Stimulated activated CD4-positive, alpha-beta T cell treated with anti-CD3 and anti-CD28 coated beads, Interleukin-12 subunit alpha, Interleukin-12 subunit beta, amount 100 ng/mL, for 48 hours (primary cell): ENCODE data around the gene MYRF.
A peak's percentile ranks its signal among the peaks of the same experiment; 100 is the strongest.

ENCODE experiments used
- DNase-seq, 3 donors: peaks; one replicate each; pipeline ENCODE4 v3.0.0-alpha.2; 2020; ENCODE audit warnings: low read depth in 2 of 3, low spot score in 1 of 3

Gene MYRF

DNA sequence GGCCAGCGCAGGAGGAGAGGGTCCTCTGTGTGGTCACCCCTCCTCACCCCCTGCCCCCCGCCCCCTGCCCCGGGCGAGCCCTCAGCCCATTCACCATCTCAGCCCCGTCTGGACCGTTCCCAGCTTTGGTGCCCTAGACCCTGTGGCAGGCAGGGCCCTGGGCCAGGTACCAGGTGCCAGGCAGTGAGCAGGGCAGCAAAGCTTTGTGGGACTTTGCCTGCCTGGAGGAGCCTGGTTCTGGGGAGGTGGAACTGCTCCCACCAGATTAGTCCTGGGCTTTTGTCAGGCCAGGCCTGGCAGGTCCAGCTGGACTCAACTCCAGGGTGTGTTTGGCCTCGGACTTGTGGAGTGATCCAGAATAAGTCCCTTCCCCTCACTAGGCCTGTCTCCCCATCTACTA is 13.7 kb upstream of the MYRF start:
- no peak for DNase-seq

DNA sequence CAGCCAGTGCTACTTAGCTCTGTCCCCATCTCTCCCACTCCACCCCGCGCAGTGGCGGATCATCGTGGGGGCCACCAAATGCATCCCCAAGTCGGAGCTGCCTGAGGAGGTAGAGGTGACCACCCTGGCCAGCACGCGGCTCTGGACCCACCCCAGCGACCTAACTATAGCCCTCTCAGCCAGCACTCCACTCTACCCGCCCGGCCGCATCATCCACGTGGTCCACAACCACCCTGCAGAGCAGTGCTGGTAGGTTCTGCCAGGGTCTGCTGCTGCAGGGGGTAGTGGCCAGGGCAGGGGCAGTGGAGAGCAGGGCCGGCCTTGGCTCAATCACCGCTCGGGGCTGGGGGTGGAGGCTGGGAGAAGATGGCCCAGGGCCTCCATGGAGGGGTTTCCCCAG is 13.0 kb upstream of the MYRF start:
- no peak for DNase-seq

DNA sequence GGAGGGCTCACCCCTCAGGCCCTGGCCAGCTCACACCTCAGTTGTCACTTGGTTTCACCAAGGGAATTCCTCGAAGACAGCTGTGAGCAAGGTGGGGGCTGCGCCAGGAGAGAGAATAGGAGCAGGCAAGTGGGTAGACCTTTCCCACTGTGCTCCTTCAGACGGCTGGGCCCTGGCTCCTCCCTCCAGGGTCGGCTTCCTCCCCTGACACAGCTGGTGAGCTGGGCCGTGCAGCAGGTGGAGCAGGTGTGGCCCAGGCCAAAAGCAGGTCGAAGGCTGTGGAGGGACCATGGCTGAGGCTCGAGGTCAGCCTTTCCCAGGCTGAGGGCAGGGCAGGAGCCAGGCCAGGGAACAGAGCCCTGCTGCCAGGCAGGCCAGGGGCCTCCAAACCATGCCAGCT is 12.5 kb upstream of the MYRF start:
- DNase-seq, result no peak

DNA sequence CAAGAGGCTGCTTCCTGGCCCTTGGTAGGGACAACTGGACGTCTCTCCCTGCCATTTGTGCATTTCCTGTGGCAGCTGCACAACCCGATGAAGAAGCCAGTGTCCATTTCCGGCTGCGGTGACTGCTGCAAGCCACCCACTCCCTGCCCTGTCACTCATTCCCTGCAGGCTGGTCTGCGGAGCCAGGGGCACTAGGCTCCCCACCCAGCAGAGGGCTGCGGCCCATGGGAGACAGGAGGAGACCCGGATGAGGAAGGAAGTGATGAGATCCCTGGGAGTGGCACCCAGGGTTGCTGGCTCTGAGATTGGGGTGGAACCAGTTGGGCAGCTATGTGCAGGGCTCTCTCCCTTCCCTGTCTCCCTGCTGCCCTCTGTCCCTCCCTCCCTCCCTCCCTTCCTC is 10.0 kb upstream of the MYRF start:
- no peak for DNase-seq

DNA sequence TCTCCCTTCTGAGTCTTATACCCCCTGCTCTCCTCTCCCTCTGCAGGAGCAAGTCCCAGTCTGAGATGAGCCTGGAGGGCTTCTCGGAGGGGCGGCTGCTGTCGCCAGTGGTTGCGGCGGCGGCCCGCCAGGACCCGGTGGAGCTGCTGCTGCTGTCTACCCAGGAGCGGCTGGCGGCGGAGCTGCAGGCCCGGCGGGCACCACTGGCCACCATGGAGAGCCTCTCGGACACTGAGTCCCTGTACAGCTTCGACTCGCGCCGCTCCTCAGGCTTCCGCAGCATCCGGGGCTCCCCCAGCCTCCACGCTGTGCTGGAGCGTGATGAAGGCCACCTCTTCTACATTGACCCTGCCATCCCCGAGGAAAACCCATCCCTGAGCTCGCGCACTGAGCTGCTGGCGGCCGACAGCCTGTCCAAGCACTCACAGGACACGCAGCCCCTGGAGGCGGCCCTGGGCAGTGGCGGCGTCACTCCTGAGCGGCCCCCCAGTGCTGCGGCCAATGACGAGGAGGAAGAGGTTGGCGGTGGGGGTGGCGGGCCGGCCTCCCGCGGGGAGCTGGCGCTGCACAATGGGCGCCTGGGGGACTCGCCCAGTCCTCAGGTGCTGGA is 8.8 kb upstream of the MYRF start:
- no peak for DNase-seq

DNA sequence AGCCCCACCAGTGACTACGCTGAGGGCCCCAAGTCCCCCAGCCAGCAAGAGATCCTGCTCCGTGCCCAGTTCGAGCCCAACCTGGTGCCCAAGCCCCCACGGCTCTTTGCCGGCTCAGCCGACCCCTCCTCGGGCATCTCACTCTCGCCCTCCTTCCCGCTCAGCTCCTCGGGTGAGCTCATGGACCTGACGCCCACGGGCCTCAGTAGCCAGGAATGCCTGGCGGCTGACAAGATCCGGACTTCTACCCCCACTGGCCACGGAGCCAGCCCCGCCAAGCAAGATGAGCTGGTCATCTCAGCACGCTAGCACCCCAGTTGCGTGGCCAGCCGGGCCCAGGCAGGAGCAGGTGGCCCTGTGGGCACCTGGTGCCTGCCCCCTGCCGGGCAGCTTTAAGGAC is 8.3 kb upstream of the MYRF start:
- no peak for DNase-seq

DNA sequence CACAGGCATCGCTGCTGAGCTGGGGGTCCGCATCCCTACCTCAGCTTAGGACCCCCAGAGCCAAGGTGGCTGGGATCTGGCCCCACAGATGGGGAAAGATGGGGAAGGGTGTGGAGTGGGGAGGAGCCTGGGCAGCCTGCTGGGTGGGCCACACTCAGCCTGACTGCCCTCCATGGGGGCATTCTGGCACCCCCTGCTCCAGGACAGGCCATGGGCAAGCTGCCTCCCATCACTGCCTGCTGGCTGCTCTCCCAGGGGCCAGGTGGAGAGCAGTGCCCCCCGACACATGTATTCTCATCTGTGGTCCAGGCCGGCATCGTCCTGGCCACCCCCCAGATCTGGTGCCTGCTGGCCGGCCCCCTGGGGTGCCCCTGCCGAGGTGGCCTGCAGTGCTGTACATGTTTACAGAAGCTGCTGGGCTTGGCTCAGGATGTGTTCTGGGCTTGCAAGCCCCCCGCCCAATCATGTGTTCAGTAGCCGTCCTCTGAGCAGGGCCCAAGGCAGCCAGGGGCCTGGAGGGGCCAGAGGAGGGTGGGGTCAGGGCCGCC is 7.8 kb upstream of the MYRF start:
- no peak for DNase-seq

DNA sequence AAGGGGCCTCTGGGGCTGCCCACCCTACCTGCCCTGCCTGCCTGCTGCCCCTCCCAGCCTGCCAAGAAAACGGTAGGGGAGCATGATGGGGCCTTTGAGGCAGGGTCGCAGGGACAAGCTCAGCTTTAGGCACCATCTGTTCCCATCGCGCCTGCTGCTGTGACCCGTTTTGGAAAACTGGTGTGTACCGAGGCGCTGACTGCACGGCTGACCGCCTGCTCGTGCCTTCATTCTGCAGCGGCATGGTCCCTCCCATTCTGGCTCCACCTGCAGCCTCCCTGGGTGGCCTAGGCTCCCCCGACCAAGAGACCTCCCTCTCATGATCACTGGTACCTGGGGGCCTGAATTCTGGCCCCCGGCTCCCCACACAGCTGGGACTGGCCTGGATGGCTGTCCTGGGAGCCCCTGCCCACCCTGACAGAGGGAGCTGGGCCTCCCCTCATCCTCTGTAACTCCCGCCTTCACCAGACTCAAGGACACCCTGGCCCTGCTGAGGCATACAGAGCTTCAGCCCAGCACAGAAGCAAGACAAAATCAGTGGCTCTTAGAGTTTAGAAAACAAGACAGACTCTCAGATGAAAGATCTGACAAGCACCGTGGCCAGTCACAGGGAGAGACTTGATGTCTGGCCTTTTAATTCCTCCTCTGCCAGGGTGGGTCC is 6.5 kb upstream of the MYRF start:
- no peak for DNase-seq

DNA sequence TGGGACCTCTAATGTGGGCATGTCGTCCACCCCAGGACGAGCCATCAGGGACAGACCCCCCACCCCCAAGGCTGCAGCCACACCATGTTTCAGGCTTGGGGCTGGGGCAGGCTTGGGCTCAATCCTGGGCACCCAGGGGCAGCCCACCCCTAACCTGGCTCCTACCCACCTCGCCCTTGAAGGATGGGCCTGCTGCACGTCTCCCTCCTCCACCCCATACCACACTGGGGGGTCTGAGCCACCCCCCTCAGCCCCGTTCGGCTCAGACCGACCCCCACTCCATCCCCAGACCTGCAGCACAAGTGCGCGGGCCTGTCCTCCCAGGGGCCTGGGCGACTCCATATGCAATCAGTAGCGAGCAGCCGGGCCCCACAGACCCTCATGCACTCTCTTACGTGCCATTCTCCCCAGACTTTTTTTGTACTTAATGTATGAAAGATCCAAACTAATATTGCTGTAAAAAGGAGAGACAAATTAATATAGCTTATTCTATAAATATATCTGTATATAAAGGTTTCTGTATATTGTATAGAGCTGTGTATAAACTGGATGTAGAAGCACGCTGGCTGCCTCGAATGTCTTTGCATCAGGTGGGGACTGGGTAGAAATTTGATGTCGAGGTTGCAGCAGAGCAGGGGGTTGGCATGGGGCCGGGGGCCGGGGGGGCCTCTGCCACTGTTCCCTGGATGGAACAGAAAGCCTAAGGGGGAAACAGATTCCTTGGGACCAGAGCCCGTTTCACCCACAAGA is 5.8 kb upstream of the MYRF start:
- DNase-seq, result no peak

DNA sequence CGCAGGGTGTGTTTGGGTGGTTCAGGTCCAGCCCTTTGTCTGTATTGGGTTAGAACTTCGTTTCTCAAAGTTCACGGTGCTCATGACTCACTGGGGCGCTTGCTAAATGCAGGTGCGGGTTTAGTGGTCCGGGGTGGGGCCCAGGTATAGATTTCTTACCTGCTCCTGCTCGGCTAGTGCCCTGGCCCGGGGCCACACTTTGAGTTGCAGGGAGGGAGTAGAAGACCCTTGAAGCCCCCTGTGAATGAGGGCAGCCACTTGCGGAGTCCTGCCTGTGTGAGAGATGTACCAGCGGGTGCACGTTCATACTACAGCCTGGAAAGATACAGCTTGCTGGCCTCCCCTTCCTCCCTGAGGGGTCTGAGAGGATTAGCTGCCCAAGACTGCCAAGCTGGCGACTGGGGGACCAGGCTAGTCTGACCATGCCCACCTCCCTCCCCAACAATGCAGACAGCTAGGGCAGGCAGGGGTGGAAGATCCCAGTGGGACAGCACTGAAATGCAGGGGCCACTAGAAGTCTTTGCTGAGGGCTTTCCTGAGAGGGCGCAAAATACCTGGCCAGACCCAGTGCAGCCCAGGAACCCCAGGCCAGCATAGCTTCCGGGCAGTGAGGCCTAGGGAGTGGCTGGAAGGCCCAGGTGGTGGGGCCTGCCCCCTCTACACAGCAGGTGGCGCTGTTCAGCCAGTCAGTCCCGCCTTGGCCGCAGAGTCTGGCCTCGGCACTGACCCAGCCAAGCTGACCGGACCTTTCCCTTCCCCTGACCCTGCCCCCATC is 5.1 kb upstream of the MYRF start:
- peak in 1 of 3 donors; percentile 31 for DNase-seq

DNA sequence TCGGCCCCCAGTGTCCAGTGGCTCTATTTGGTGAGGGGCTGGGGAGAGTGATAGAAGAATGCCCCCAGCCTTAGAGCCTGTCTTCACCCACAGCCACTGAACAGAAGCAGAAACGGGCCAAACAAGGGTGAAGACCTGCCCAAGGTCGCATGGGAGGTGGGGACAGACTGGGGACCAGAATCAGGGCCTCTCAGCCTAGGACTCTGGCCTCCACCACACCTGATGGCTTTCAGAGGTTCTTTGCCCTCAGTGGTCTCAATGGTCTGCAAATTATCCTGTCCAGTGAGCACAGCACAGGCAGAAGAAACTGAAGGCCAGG is 4.5 kb upstream of the MYRF start:
- DNase-seq, result no peak

DNA sequence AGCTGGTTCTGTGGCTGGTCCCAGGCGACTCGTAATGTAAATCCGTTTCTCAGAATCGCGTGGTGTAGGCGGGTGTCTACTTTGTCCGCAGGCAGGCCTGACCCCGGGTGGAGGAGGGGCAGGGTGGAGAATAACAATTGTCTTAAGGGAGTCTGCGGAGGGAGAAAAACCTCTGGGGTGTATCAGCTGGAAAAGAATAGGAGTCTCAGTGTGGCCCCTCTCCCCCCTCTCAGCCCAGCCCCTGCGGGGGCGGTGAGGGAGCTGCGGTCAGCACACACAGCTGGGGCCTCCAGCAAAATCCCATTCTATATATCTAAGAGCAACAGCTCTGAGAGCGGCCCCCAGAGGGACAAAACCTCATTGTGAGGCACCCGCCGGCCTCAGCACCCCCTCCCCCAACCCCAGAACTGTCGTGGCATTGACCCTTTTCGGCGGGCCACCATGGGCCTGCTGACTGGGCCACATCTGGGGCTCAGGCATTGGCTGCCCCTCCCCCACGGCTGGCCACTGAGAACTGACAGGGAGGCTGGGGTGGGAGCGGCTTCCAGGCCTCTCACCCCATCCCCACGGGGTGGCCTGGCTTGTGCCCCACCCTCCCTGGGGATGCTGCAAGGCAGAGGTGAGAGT is 2.7 kb upstream of the MYRF start:
- no peak for DNase-seq

DNA sequence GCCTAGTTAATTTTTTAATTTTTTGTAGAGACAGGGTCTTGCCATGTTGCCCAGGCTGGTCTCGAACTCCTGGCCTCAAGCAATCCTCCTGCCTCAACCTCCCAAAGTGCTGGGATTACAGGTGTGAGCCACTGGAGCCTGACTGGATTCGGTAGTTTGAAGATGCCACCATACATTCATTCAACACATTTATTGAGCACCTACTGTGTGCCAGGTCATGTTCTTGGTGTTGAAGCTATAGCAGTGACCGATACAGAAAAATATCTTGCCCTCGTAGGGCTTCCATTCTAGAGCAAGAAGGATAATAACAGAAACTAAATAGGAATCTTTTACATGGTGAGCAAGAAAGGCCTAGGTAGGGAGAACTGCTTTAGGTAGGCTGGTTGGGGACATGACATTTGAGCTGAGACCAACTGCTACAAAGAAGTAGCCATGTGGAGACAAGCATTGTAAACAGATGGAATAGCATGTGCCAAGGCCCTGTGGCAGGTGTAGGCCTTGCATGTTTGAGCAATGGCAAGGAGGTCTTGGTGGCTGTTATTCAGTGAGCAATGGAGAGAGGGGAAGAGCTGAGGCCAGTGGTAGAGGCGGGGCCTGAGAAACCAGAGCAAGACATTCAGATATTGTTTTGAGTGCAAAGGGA is 1.7 kb upstream of the MYRF start:
- no peak for DNase-seq

DNA sequence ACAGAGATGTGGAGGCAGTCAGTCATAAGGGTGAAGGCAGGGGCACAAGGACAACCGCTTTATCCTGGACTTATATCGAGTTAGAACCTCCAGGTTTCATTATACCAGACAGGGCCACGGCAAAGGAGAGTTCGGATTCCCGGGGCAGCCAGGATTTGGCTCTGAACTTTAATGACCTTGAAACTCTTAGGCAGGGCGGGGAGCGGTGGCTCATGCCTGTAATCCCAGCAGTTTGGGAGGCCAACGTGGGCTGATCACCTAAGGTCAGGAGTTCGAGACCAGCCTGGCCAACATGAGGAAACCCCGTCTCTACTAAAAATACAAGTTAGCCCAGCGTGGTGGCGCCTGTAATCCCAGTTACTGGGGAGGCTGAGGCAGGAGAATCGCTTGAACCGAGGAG is 1.1 kb upstream of the MYRF start:
- no peak for DNase-seq

DNA sequence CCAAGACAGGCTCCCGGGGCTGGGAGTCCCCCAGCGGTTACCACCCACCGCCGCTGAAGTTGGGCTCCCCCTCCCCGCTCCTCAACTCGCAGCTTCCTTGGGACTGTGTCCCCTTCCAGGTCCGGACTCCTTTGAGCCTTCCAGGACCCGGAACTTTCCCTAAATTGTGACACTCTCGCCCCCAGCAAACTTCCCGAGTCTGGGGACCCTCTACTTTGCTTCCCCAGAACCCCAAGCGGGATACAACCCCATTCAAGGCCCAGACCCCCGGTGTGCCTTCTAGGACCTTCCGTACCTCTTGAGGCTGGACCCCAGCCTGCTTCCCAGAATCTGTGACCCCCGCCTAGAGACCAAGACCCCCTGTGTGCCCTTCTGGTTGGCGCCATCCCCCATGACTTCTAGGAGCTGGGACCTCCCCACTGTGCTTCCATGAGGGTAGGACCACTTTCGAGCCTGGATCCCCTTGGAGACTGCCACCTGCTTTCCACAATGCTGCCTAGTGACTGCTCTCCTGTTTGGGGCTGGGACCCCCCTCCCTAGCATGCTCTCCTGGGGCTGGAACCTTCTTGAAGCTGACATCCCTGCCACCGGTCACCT is 587 bp downstream of the MYRF start:
- no peak for DNase-seq

DNA sequence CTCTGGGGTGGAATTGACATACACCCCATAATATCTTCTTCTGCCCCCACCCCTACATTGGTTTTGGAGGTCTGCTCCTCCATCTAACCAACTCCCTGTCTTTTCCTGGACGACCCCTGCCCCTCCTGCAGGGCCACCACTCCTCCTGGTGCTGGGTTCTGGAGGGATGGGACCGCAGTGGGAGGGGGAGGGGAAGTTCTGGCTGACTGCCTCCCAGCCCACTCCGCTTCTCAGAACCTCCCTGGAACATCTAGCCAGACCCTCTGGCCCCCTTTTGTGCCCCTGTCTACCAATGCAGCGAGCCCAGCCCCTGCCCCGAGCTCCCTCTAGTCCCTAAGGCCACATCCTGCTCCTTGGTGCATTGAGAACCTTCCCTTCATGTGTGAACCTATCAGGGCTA is 1.2 kb downstream of the MYRF start:
- DNase-seq, result no peak

DNA sequence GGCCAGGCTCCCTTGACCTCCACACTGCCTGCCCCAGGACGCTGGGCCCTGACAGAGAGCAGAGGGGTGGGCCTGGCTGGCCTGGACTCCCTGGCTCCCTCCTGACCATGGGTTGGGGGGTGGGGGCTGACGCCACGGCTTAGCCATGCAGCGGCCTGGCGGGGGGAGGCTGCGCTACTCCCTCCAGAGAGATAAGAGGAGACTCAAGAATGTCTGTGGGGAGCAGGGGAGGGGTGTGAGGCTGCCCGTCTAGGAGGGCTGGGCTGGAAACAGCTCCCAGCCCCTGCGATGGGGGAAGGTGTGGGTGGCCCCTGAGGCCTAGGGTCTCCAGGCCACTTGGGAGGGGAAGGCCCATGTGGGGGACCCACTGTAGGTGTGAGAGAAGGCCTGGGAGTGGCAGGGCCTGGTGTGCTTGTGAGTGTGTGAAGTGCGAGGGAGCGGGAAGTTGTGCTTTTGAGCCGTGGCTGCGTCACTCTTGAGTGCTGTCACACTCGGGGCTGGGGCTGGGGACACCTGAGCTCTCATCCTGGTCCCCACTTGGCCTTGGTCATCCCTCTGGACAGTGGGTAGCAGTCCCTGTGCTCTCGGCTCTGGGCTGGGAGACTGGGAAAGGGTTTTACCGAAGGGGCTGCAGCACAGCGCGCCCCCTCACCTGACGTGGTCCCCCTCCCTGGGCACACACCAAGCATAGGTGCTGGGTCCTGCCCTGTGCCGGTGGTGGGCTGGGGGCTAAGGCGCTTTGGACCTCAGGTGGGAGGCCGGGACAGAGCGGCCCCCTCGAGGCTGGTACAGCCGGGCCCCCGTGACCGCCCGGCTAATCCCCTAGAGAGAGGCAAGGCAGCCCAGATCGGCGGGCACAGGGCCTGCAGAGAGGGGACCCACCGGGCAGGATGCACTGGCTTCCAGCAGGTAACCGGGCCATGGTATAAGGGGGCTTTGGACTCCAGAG is 2.4 kb downstream of the MYRF start:
- no peak for DNase-seq

DNA sequence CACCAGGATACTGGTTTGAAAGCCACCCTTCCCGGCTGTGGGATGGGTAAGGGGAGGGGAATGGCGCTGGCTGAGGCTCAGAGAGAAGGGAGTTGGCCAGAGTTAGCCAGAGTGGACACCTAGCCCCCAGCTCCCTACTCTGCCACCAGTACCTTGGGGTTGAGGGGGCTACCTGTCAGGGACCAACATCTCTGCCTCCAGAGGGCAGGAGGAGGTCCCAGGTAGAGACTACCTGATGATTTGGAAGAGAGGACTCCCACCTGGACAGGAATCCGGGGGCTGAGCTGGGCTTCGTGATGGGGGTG is 3.7 kb downstream of the MYRF start:
- DNase-seq, result no peak

DNA sequence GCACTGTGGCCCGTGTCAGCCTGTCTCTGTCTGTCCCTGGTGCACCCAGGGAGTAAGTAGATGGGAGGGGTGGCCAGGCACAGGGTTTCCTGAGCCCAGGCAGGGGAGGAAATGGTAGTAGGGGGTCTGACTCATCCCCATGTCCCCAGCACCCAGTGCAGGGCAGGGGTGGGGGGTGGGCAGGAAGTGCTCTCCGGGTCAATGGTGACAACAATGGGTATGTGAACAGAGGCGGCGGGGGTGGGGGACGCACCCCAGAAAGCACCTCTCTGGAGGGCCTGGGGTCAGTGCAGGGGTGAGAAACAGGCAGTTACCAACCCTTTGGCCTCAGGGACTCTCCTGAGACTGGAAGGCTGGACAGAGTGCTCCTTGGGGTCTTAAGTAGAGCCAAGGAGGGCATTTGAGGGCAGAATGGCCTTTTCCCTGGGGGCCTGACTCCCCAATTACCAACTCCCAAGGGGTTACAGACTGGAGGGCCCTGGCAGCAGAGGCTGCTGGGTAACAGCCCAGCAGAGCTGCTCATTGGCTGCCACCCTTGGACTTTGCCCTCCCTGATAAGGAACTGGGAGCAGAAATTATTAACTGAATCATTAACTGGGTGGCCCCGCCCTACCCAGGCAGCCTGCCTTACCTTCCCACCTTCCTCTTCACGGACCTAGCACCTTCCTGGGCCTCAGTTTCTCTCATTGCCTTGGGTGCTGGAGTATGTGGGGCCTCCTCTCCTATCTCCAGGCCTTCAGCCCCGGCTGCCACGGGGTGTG is 4.2 kb downstream of the MYRF start:
- no peak for DNase-seq
